Muscle layer of duodenum (tissue), 2 donors: Measurements from ENCODE around the gene SPDYE6.
"Not testable (repeated sequence)": the region's sequence is repeated elsewhere in the genome, so short reads cannot be mapped to it uniquely, and the experiment has no call there.

ENCODE experiments used
- H3K27ac ChIP-seq: one replicate; pipeline ENCODE4 v1.7.0; 2013; ENCODE audit warnings: mild to moderate bottlenecking, low read length
- H3K27me3 ChIP-seq: one replicate; pipeline ENCODE4 v1.7.0; 2013; ENCODE audit warnings: low read depth, mild to moderate bottlenecking, control low read depth, low read length
- H3K36me3 ChIP-seq, 2 donors: one replicate each; pipeline ENCODE4 v1.7.0; 2013; ENCODE audit warnings: low read length in 2 of 2, control low read depth in 1 of 2, mild to moderate bottlenecking in 1 of 2; ENCODE audit not compliant: insufficient read depth in 2 of 2, control insufficient read depth in 1 of 2
- H3K4me1 ChIP-seq, 2 donors: one replicate each; pipeline ENCODE4 v1.7.0; 2013; ENCODE audit warnings: low read length in 2 of 2, mild to moderate bottlenecking in 2 of 2, control low read depth in 1 of 2, moderate library complexity in 1 of 2; ENCODE audit not compliant: insufficient read depth in 2 of 2, control insufficient read depth in 1 of 2
- H3K4me3 ChIP-seq, 2 donors: one replicate each; pipeline ENCODE4 v1.7.0; 2013; ENCODE audit warnings: low read length in 2 of 2, low read depth in 1 of 2, mild to moderate bottlenecking in 1 of 2
- H3K9me3 ChIP-seq, 2 donors: one replicate each; pipeline ENCODE4 v1.7.0; 2013; ENCODE audit warnings: low read length in 2 of 2, control low read depth in 1 of 2, mild to moderate bottlenecking in 1 of 2; ENCODE audit not compliant: control insufficient read depth in 1 of 2
- donor health status: healthy.

Gene SPDYE6

DNA sequence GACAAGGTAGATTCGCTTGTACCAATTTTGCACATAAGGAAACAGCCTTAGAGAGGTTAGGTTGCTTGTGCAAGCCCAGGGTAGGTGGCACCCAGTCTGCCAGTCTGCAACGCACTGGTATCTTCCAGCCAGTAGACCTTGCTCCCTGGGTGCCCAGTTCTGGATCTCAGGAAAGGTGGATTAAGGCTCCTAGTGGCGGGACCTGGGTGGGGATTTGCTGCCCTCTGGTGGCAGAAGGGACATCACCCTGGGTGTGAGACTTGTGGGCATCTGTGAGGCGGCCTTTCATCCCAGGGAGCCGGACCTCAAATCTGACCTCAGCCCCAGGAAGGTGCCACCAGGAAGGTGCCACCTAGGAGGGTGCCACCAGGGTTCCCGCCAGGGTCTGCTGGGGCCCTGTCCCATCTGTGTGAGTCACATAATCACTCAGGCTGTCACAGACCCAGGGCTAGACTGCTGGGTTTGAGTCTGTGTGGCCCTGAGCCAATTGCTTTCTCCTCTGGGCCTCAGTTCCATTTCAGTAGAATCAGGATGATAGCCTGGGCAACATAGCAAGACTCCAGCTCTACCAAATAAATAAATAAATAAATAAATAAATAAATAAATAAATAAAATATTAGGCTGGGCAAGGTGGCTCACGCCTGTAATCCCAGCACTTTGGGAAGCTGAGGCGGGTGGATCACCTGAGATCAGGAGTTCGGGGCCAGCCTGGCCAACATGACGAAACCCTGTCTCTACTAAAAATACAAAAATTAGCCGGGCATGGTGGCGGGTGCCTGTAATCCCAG is 34.6 kb upstream of the SPDYE6 start:
- H3K27me3 ChIP-seq, result no peaks in the 10 kb centered on the region
- H3K27ac ChIP-seq, result no peak overlapping the region
- no peaks in the 10 kb centered on the region for H3K4me1 ChIP-seq

DNA sequence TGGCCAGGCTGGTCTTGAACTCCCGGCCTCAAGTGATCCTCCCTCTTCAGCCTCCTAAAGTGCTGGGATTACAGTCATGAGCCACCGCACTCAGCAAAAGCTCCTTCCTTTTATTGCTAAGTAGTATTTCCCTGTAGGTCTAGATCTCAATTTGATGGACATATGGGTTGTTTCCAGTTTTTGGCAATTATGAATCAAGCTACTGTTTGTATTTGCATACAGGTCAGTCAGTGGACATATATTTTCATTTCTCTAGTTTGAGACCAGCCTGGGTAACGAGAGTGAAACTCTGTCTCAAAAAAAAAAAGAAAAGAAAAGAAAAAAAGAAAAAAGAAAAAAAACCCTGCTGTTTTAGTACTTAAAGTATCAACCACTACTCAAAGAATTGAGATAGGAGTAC is 33.6 kb upstream of the SPDYE6 start:
- no peak overlapping the region for H3K27ac ChIP-seq
- peaks cover 6 to 10% of the 10 kb centered on the region in 2 donors for H3K36me3 ChIP-seq
- no peaks in the 10 kb centered on the region for H3K9me3 ChIP-seq
- H3K4me1 ChIP-seq, result no peaks in the 10 kb centered on the region
- H3K27me3 ChIP-seq, result no peaks in the 10 kb centered on the region
- H3K4me3 ChIP-seq, result no peak overlapping the region

More for the DNA sequence above, 34.6 kb upstream of the SPDYE6 start:
- no peaks in the 10 kb centered on the region for H3K9me3 ChIP-seq
- H3K4me3 ChIP-seq, result no peak overlapping the region
- H3K36me3 ChIP-seq, result peaks cover 6 to 10% of the 10 kb centered on the region in 2 donors

DNA sequence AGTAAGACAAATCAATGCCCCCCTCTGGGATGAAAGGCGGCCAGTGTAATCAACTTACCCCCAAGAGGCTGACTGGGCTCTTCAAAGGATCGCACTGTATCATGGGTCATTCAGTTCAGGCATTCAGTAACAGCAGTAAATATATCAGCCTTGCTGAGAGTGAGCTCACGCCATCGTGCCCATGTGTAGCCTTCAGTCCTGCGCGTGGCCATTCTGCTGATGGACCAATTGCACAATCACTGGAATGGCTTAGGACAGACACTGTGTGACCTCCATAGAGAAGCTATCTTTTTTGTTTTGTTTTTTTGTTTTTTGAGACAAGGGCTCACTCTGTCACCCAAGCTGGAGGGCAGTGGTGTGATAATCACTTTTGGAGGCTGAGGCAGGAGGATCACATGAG is 30.8 kb upstream of the SPDYE6 start:
- Histone ChIP-seq H3K4me3 (no peak overlapping the region), H3K27ac (no peak overlapping the region), H3K4me1 (no peaks in the 10 kb centered on the region), H3K9me3 (no peaks in the 10 kb centered on the region), H3K36me3 (peaks cover 6 to 10% of the 10 kb centered on the region in 2 donors), H3K27me3 (no peaks in the 10 kb centered on the region)

DNA sequence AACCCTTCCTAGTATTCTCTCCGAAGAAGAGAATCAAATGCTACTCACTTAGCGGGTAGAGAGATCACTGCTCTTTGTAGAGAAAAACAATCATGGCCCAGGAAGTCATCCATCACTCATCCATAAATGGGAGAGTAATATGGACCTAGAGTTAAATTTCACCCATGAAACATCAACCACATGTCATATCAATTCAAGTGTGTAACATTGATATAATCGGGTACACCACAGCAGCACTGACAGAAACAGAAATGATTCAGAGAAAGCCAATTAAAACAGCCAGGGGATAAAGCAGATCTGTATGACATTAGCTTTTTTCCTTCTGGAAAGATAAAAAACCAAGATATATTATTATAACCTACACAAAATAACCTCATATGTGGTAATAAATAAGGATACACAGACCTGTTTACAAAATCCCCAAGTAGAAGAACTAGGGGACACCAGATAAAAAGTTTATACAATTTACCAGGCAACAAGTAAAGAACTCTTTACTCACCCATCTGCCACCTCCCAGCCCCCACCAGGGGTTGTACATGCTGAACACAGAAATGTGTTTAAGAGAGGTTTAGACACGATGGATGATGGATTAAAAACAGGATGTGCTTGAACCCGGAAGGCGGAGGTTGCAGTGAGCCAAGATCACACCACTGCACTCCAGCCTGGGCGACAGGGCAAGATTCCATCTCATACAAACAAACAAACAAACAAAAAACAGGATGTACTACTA is 25.6 kb upstream of the SPDYE6 start:
- H3K4me3 ChIP-seq, H3K9me3 ChIP-seq, H3K4me1 ChIP-seq, H3K27ac ChIP-seq, H3K27me3 ChIP-seq: not testable (repeated sequence)
- peaks cover 8 to 27% of the 10 kb centered on the region in 2 donors for H3K36me3 ChIP-seq

DNA sequence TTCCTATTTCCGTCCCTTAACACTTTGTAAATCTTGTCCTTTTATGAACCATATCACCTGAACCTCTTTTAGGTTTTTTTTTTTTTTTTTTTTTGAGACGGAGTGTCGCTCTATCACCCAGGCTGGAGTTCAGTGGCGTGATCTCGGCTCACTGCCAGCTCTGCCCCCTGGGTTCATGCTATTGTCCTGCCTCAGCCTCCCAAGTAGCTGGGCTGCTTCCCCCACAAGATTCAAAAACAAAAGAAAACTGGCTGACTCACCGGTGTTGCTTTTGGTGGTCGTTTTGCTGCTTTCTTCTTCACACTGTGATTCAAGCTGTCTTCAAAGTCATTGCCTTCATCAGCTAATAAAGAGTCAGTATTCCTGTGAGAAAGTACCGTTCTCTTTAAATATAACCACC is 24.6 kb upstream of the SPDYE6 start:
- not testable (repeated sequence) for H3K4me3 ChIP-seq, H3K27ac ChIP-seq, H3K4me1 ChIP-seq, H3K9me3 ChIP-seq, H3K27me3 ChIP-seq
- H3K36me3 ChIP-seq, result peaks cover 6 to 22% of the 10 kb centered on the region in 2 donors

DNA sequence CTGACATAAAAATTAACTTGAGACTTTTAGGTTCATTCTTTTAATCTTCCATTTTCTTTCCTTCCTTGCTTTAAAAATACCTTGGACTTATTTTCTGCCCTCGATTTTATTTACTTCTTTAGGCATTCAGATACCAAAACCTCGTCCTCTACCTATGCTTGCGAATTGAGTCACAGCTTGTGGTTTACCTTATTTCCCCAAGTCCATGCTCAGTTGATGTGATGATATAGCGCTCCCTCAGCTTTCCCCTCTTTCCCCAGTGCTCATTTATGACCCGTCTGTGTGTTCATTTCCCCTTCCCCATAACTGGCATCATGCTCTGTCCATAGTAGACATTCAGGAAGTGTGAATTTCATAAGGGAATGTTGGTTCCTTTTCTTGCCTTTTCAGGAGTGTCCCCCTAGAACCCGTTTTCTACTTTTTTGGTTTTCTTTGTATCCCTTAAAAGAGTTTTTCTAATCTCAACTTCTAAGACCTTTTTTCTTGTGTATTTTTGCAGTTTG is 20.8 kb upstream of the SPDYE6 start:
- Histone ChIP-seq H3K4me1 (no peaks in the 10 kb centered on the region), H3K27ac (no peak overlapping the region), H3K9me3 (no peaks in the 10 kb centered on the region), H3K36me3 (peaks cover 6 to 22% of the 10 kb centered on the region in 2 donors), H3K4me3 (no peak overlapping the region), H3K27me3 (no peaks in the 10 kb centered on the region)

DNA sequence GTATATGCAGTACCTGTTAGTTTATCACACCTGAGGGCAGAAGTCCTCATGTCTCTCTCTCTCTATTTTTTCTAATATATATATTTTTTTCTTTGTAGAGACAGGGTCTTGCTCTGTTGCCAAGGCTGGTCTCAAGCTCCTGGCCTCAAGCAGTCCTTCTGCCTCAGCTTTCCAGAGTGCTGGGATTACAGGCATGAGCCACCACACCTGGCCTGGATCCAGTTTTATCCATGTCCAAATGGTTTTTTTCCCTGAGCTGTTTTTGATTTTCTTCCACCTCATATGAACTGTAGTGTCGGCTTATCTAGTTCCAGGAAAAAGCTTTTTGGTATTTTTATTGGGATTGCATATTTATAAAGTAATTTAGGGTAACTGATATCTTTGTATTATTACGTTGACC is 16.6 kb upstream of the SPDYE6 start:
- H3K27me3 ChIP-seq, H3K36me3 ChIP-seq, H3K27ac ChIP-seq, H3K4me1 ChIP-seq, H3K9me3 ChIP-seq, H3K4me3 ChIP-seq: not testable (repeated sequence)

DNA sequence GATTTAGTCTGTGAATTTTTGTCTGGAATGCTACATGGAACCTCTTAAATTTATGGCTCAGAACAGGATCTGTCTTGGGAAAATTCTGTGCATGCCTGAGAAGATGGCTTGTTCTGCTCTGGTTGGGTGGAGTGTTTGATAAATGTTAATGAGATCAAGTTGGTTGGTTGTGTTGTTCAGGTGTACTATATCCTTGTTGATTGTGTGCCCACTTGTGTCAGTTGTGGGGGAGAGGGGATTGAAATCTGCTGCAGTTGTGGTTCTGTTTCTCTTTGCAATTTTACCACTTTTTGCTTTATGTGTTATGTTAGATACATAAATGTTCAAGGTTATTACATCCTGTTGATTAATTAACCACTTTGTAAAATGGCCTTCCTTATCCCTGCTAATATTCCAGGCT is 13.8 kb upstream of the SPDYE6 start:
- not testable (repeated sequence) for H3K36me3 ChIP-seq, H3K4me3 ChIP-seq, H3K9me3 ChIP-seq, H3K4me1 ChIP-seq, H3K27me3 ChIP-seq, H3K27ac ChIP-seq

DNA sequence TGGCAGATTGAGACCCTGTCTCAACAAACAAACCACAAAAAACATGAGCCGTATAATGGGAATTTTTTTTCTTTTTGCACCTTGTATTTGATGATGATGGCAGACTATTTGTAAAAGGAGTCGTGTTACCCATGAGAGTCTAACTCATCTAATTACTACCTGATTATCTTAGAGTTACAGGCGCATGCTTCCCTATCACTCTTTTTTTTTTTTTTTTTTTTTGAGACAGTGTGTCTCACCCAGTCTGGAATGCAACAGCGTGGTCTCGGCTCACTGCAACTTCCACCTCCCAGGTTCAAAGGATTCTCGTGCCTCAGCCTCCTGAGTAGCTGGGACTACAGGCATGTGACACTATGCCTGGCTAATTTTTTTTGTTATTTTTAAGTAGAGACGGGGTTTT is 9.1 kb upstream of the SPDYE6 start:
- H3K27ac ChIP-seq, result not testable (repeated sequence)

DNA sequence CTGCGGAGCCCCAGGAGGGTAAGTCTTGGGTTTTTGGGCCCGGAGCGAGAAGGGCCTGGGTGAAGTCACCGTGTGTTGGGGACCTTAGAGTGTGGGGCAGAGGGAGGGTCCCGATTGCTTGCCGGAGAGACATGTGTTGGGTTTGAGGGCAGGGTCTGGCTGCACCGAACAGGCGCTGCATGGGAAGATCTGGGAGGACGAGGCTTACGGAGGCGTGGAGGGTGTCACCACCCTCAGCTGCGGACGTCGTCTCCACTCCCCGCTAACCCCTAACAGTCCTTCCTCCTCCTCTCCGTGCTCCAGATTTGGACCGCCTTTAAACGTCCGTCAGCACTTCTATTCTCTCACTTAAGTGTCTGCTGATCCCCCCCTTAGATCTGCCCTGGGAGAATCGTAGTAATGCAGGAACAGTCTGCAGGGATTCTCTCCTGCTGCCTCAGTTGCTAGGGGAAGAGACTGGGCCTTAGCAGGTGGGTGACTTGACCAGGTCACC is 8.2 kb upstream of the SPDYE6 start:
- not testable (repeated sequence) for H3K27me3 ChIP-seq, H3K9me3 ChIP-seq, H3K4me1 ChIP-seq, H3K27ac ChIP-seq, H3K36me3 ChIP-seq
- H3K4me3 ChIP-seq, result peak overlapping the region in 1 of 2 donors; percentile 71

More for the DNA sequence above, 9.1 kb upstream of the SPDYE6 start:
- not testable (repeated sequence) for H3K4me3 ChIP-seq, H3K36me3 ChIP-seq, H3K4me1 ChIP-seq, H3K9me3 ChIP-seq, H3K27me3 ChIP-seq

DNA sequence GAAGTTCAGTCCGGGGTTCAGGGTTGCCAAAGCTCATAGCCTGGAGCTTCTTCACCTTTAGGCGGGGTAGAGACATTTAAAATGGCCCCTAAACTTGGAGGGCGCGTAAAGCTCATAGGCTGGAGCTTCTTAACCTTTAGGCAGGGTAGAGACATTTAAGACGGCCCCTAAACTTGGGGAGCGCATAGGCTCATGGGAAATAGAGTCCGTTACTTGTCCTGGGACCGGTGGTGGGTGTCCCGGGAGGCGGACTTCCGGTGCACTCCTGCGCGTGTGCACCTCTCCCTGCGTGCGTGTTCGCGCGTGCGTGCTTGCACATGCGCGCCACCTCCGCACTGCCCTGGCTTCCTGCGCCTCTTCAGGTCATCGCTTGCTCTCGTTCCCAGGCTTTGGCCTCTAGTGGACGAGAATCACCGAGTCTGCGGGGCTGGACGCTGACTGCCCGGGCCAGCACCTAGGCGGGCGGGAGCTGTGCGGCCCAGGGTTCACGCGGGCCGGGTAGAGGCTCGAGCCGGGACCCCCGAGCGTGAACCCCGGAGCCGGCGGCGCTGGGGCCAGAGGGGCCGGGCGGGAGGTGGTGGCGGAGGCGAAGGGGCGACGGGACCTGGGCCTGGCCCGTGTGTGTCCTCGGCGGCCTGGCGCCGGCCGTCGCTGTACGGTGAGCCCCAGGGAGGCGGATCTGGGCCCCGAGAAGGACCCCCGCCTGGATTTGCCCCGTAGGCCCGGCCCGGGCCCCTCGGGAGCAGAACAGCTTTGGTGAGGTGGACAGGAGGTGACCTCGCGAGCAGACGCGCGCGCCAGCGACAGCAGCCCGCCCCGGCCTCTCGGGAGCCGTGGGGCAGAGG is 7.5 kb upstream of the SPDYE6 start:
- not testable (repeated sequence) for H3K9me3 ChIP-seq, H3K27ac ChIP-seq, H3K27me3 ChIP-seq, H3K4me1 ChIP-seq, H3K36me3 ChIP-seq
- peak overlapping the region; percentile 42 to 71 for H3K4me3 ChIP-seq
